Loucy (cell line): ENCODE measurements around the gene EARS2.

ENCODE experiments used
- EZH2phosphoT487 ChIP-seq: fragments of 200-600 bp; IDR thresholded peaks from 2 replicates; pipeline ENCODE4 v1.6.1; 2018; ENCODE audit warnings: antibody characterized with exemption, mild to moderate bottlenecking, moderate library complexity, borderline replicate concordance
- TF ChIP-seq, protein P1 (sequence below): fragments of 200-600 bp; sonication (generic); conservative IDR thresholded peaks from 2 replicates; pipeline ENCODE4 v1.5.1; 2014; ENCODE audit warnings: mild to moderate bottlenecking, antibody characterized with exemption, low read length

- TF ChIP-seq, protein P1, sequence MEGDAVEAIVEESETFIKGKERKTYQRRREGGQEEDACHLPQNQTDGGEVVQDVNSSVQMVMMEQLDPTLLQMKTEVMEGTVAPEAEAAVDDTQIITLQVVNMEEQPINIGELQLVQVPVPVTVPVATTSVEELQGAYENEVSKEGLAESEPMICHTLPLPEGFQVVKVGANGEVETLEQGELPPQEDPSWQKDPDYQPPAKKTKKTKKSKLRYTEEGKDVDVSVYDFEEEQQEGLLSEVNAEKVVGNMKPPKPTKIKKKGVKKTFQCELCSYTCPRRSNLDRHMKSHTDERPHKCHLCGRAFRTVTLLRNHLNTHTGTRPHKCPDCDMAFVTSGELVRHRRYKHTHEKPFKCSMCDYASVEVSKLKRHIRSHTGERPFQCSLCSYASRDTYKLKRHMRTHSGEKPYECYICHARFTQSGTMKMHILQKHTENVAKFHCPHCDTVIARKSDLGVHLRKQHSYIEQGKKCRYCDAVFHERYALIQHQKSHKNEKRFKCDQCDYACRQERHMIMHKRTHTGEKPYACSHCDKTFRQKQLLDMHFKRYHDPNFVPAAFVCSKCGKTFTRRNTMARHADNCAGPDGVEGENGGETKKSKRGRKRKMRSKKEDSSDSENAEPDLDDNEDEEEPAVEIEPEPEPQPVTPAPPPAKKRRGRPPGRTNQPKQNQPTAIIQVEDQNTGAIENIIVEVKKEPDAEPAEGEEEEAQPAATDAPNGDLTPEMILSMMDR = no peak
- TF ChIP-seq EZH2phosphoT487 = no peak
Measured at GRCh38 chr16:23500862-23501225, 56.3 kb downstream of the EARS2 start.
